Neutrophil (primary cell): Measurements from ENCODE around the gene ZBP1.

Experiments
- H3K27ac ChIP-seq: fragments of 200-600 bp; sonication (generic); 2 replicates; pipeline ENCODE4 v1.5.1; 2016; ENCODE audit warnings: mild to moderate bottlenecking, moderate library complexity
- H3K27me3 ChIP-seq: fragments of 200-600 bp; sonication (generic); 2 replicates; pipeline ENCODE4 v1.6.0; 2016; ENCODE audit warnings: mild to moderate bottlenecking
- H3K36me3 ChIP-seq: fragments of 200-600 bp; sonication (generic); 2 replicates; pipeline ENCODE4 v1.5.1; 2017
- H3K4me1 ChIP-seq, 2 experiments: fragments of 200-600 bp in 1 of 2; sonication (generic) in 1 of 2; 1 replicate in 1 of 2; 2 replicates in 1 of 2; pipeline versions ENCODE4 v1.5.1 to v1.6.1; 2013 to 2016; ENCODE audit warnings: low read depth in 1 of 2, low read length in 1 of 2, mild to moderate bottlenecking in 1 of 2, moderate library complexity in 1 of 2; ENCODE audit not compliant: control insufficient read depth in 1 of 2, insufficient read depth in 1 of 2
- H3K4me3 ChIP-seq, 2 experiments: fragments of 200-600 bp in 1 of 2; sonication (generic) in 1 of 2; 1 replicate in 1 of 2; 2 replicates in 1 of 2; pipeline ENCODE4 v1.5.1; 2013 to 2016; ENCODE audit warnings: low read depth in 1 of 2, low read length in 1 of 2, mild to moderate bottlenecking in 1 of 2, moderate library complexity in 1 of 2
- H3K9me3 ChIP-seq: fragments of 200-600 bp; sonication (generic); 2 replicates; pipeline ENCODE4 v1.5.1; 2016
- CTCF ChIP-seq: fragments of 200-600 bp; sonication (generic); IDR thresholded peaks from 2 replicates; pipeline ENCODE4 v1.5.1; 2016; ENCODE audit warnings: antibody characterized with exemption

Gene ZBP1

GRCh38 chr20:57590485-57591288, 29.5 kb downstream of the ZBP1 start:
- no peaks in the 10 kb centered on the region for H3K9me3 ChIP-seq
- peaks cover 88% of the 10 kb centered on the region for H3K27me3 ChIP-seq
- no peaks in the 10 kb centered on the region for H3K36me3 ChIP-seq
- no peaks in the 10 kb centered on the region for H3K4me1 ChIP-seq
- TF ChIP-seq CTCF = no peak
- no peak overlapping the region for H3K27ac ChIP-seq
- H3K4me3 ChIP-seq = no peak overlapping the region

- Histone ChIP-seq H3K9me3 (no peaks in the 10 kb centered on the region), H3K4me1 (no peaks in the 10 kb centered on the region), H3K27ac (no peak overlapping the region), H3K4me3 (no peak overlapping the region), H3K36me3 (no peaks in the 10 kb centered on the region), H3K27me3 (peaks cover 89% of the 10 kb centered on the region)
- no peak for TF ChIP-seq CTCF
Observed at GRCh38 chr20:57589728-57590484, 30.3 kb downstream of the ZBP1 start.

GRCh38 chr20:57589123-57589727, 31.0 kb downstream of the ZBP1 start:
- no peak for TF ChIP-seq CTCF
- peaks cover 91% of the 10 kb centered on the region for H3K27me3 ChIP-seq

GRCh38 chr20:57588596-57588995, 31.6 kb downstream of the ZBP1 start:
- no peak for TF ChIP-seq CTCF

More at GRCh38 chr20:57589123-57589727, 31.0 kb downstream of the ZBP1 start:
- no peak overlapping the region for H3K27ac ChIP-seq
- no peaks in the 10 kb centered on the region for H3K36me3 ChIP-seq
- no peak overlapping the region for H3K4me3 ChIP-seq
- no peaks in the 10 kb centered on the region for H3K9me3 ChIP-seq
- H3K4me1 ChIP-seq = no peaks in the 10 kb centered on the region

GRCh38 chr20:57587989-57588377, 32.2 kb downstream of the ZBP1 start:
- no peak overlapping the region for H3K4me3 ChIP-seq
- H3K36me3 ChIP-seq = no peaks in the 10 kb centered on the region
- no peak for TF ChIP-seq CTCF
- H3K9me3 ChIP-seq = no peaks in the 10 kb centered on the region
- H3K27me3 ChIP-seq = peaks cover 92% of the 10 kb centered on the region
- H3K4me1 ChIP-seq = peaks cover 0 to under 1% of the 10 kb centered on the region in 2 experiments
- H3K27ac ChIP-seq = no peak overlapping the region

More at GRCh38 chr20:57588596-57588995, 31.6 kb downstream of the ZBP1 start:
- Histone ChIP-seq H3K27ac (no peak overlapping the region), H3K9me3 (no peaks in the 10 kb centered on the region), H3K4me1 (no peaks in the 10 kb centered on the region), H3K36me3 (no peaks in the 10 kb centered on the region), H3K4me3 (no peak overlapping the region), H3K27me3 (peaks cover 93% of the 10 kb centered on the region)
